Hepatocyte (in vitro differentiated cells): ENCODE measurements around the gene CASP14. TPM values are rescaled to one million over a fixed set of nuclear protein-coding genes. Genes with fewer than 3 reads are reported as not detected.

ENCODE experiments used
- DNase-seq: peaks from one replicate; pipeline ENCODE4 v3.0.0-alpha.2; 2016; ENCODE audit warnings: low spot score
- H2AFZ ChIP-seq: fragments of 200-600 bp; sonication (generic); 2 replicates; pipeline ENCODE4 v1.6.0; 2016; ENCODE audit warnings: antibody characterized with exemption, mild to moderate bottlenecking
- H3K27ac ChIP-seq: fragments of 200-600 bp; sonication (generic); 2 replicates; pipeline ENCODE4 v1.5.1; 2016; ENCODE audit warnings: mild to moderate bottlenecking
- H3K27me3 ChIP-seq: fragments of 200-600 bp; sonication (generic); 2 replicates; pipeline ENCODE4 v1.6.1; 2016
- H3K36me3 ChIP-seq: fragments of 200-600 bp; sonication (generic); replicated peaks from 2 replicates; pipeline ENCODE4 v1.5.1; 2016; ENCODE audit warnings: low read depth; ENCODE audit not compliant: insufficient read depth
- H3K4me1 ChIP-seq: fragments of 200-600 bp; sonication (generic); 2 replicates; pipeline ENCODE4 v1.5.1; 2016; ENCODE audit warnings: mild to moderate bottlenecking, moderate library complexity; ENCODE audit not compliant: insufficient read depth
- H3K4me2 ChIP-seq: fragments of 200-600 bp; sonication (generic); 2 replicates; pipeline ENCODE4 v1.6.0; 2016
- H3K4me3 ChIP-seq: fragments of 200-600 bp; sonication (generic); 2 replicates; pipeline ENCODE4 v1.5.1; 2016; ENCODE audit warnings: mild to moderate bottlenecking
- H3K79me2 ChIP-seq: fragments of 200-600 bp; sonication (generic); 2 replicates; pipeline ENCODE4 v1.6.0; 2017; ENCODE audit warnings: mild to moderate bottlenecking
- H3K9me2 ChIP-seq: fragments of 200-600 bp; sonication (generic); replicated peaks from 2 replicates; pipeline ENCODE4 v1.6.0; 2017; ENCODE audit warnings: mild to moderate bottlenecking; ENCODE audit not compliant: insufficient read depth
- H3K9me3 ChIP-seq: fragments of 200-600 bp; sonication (generic); 2 replicates; pipeline ENCODE4 v1.5.1; 2016; ENCODE audit warnings: low read depth, mild to moderate bottlenecking
- H4K20me1 ChIP-seq: fragments of 200-600 bp; sonication (generic); 2 replicates; pipeline ENCODE4 v1.6.0; 2016; ENCODE audit warnings: mild to moderate bottlenecking; ENCODE audit not compliant: insufficient read depth, poor library complexity, severe bottlenecking
- CTCF ChIP-seq: fragments of 200-600 bp; sonication (generic); IDR thresholded peaks from 2 replicates; pipeline ENCODE4 v1.5.1; 2016; ENCODE audit warnings: antibody characterized with exemption, mild to moderate bottlenecking; ENCODE audit not compliant: poor library complexity
- EZH2 ChIP-seq: fragments of 200-600 bp; sonication (generic); IDR thresholded peaks from 2 replicates; pipeline ENCODE4 v1.6.1; 2016; ENCODE audit warnings: antibody characterized with exemption, mild to moderate bottlenecking, borderline replicate concordance
- EZH2phosphoT487 ChIP-seq: fragments of 200-600 bp; sonication (generic); IDR thresholded peaks from one replicate; pipeline ENCODE4 v1.6.1; 2018; ENCODE audit warnings: antibody characterized with exemption, mild to moderate bottlenecking, low read depth, moderate library complexity; ENCODE audit not compliant: unreplicated experiment, severe bottlenecking
- WGBS: methylation state at CpG from one replicate; pipeline ENCODE4 v1.1.6; 2016; ENCODE audit warnings: low lambda C conversion rate; ENCODE audit errors: missing lambda C conversion rate; 5-methylcytosine and 5-hydroxymethylcytosine counted together
- polyA plus RNA-seq: library from polyadenylated mRNA; unstranded; fragments of >200 nt; fragmentation: Nextera tagmentation; extraction: Ambion mirVana; gene quantifications from 2 replicates; pipeline ENCODE4 v1.2.1, GENCODE V29; 2016
- total RNA-seq: library from RNA; depleted of rRNA; stranded (reverse); fragments of >200 nt; gene quantifications from 2 replicates; pipeline ENCODE4 v1.2.3, GENCODE V29; 2014

CASP14 gene
- total and polyA plus RNA-seq, 2 experiments from 2014 or later, result not detected

GRCh38 chr19:15104003-15104402, 54.7 kb downstream of the CASP14 start:
- H3K9me2 ChIP-seq, result no peaks in the 10 kb centered on the region
- no peaks in the 10 kb centered on the region for H3K4me1 ChIP-seq
- no peak for DNase-seq
- TF ChIP-seq CTCF, result no peak
- no peak for TF ChIP-seq EZH2phosphoT487
- no peak for TF ChIP-seq EZH2
- peaks cover 5% of the 10 kb centered on the region for H3K27me3 ChIP-seq
- H3K9me3 ChIP-seq, result no peaks in the 10 kb centered on the region
- 84% methylated on average over 1 of the region's 1 CpG for WGBS
- H4K20me1 ChIP-seq, result no peaks in the 10 kb centered on the region
- H3K36me3 ChIP-seq, result no peaks in the 10 kb centered on the region
- H2AFZ ChIP-seq, result no peak overlapping the region
- no peak overlapping the region for H3K27ac ChIP-seq
- H3K79me2 ChIP-seq, result peaks cover 12% of the 10 kb centered on the region
- no peak overlapping the region for H3K4me3 ChIP-seq
- H3K4me2 ChIP-seq, result no peak overlapping the region

- Histone ChIP-seq H3K27ac (no peak overlapping the region), H3K27me3 (peaks cover 5% of the 10 kb centered on the region), H3K9me2 (no peaks in the 10 kb centered on the region), H3K4me2 (no peak overlapping the region), H2AFZ (no peak overlapping the region), H3K36me3 (no peaks in the 10 kb centered on the region), H3K4me3 (no peak overlapping the region), H3K79me2 (peaks cover 12% of the 10 kb centered on the region), H3K9me3 (no peaks in the 10 kb centered on the region), H3K4me1 (no peaks in the 10 kb centered on the region), H4K20me1 (no peaks in the 10 kb centered on the region)
- TF ChIP-seq CTCF, result no peak
- no peak for TF ChIP-seq EZH2
- TF ChIP-seq EZH2phosphoT487, result no peak
- 87% methylated on average over 1 of the region's 1 CpG for WGBS
- no peak for DNase-seq
Observed at GRCh38 chr19:15104411-15104810, 55.1 kb downstream of the CASP14 start.

GRCh38 chr19:15105044-15105443, 55.8 kb downstream of the CASP14 start:
- WGBS, result 93% methylated on average over 3 of the region's 3 CpGs
- Histone ChIP-seq H3K36me3 (no peaks in the 10 kb centered on the region), H3K9me3 (no peaks in the 10 kb centered on the region), H3K4me1 (no peaks in the 10 kb centered on the region), H3K4me3 (no peak overlapping the region), H3K79me2 (peaks cover 12% of the 10 kb centered on the region), H3K4me2 (no peak overlapping the region), H2AFZ (no peak overlapping the region), H3K27ac (no peak overlapping the region), H4K20me1 (no peaks in the 10 kb centered on the region), H3K27me3 (peaks cover 5% of the 10 kb centered on the region), H3K9me2 (no peaks in the 10 kb centered on the region)
- DNase-seq, result no peak
- TF ChIP-seq CTCF (no peak), EZH2phosphoT487 (no peak), EZH2 (no peak)
